IMR-90 (cell line): ENCODE results near the gene ATM.

Experiments used
- MXI1 ChIP-seq: IDR thresholded peaks from 2 replicates; pipeline ENCODE4 v1.6.1; 2012; ENCODE audit warnings: low read depth, mild to moderate bottlenecking, low read length, moderate library complexity, borderline replicate concordance
- POLR2A ChIP-seq: IDR thresholded peaks from 2 replicates; pipeline ENCODE4 v1.6.1; 2012; ENCODE audit warnings: mild to moderate bottlenecking, low read depth, low read length
- RFX5 ChIP-seq: IDR thresholded peaks from 2 replicates; pipeline ENCODE4 v1.8.0; 2012; ENCODE audit warnings: low read depth, mild to moderate bottlenecking, low read length, moderate library complexity
- TF ChIP-seq, protein P1 (sequence below): conservative IDR thresholded peaks from 2 replicates; pipeline ENCODE4 v1.5.1; 2012; ENCODE audit warnings: mild to moderate bottlenecking, low read depth, low read length, improper control_type of control experiment

DNA sequence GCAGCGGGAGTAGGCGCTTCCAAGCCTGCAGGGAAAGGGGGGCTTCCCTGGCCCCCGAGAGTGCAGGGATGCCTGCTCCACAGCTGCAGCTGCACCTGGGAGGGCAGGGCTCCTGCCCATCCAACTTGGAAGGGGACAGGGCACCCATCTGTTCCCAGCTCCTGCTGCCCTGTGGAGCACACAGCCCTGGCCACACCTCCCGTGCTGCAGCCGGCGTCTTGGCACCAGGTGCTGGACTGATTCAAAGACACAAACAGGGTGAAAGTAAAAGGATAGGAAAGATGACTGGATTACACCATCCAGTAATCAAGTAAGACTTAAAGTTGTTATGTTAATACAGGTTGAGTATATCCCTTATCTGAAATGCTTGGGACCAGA is 15.2 kb upstream of the ATM start:
- TF ChIP-seq, protein P1, sequence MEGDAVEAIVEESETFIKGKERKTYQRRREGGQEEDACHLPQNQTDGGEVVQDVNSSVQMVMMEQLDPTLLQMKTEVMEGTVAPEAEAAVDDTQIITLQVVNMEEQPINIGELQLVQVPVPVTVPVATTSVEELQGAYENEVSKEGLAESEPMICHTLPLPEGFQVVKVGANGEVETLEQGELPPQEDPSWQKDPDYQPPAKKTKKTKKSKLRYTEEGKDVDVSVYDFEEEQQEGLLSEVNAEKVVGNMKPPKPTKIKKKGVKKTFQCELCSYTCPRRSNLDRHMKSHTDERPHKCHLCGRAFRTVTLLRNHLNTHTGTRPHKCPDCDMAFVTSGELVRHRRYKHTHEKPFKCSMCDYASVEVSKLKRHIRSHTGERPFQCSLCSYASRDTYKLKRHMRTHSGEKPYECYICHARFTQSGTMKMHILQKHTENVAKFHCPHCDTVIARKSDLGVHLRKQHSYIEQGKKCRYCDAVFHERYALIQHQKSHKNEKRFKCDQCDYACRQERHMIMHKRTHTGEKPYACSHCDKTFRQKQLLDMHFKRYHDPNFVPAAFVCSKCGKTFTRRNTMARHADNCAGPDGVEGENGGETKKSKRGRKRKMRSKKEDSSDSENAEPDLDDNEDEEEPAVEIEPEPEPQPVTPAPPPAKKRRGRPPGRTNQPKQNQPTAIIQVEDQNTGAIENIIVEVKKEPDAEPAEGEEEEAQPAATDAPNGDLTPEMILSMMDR, result no peak
- TF ChIP-seq RFX5, result no peak
- TF ChIP-seq MXI1, result no peak
- no peak for TF ChIP-seq POLR2A
